Adipocyte (in vitro differentiated cells): ENCODE measurements around the gene ADORA1.

Experiments used
- DNase-seq: peaks from one replicate; pipeline ENCODE4 v3.0.0-alpha.2; 2015; ENCODE audit warnings: low read depth
- H3K27me3 ChIP-seq: replicated peaks from 2 replicates; pipeline ENCODE4 v1.7.0; 2013; ENCODE audit warnings: mild to moderate bottlenecking, low read length, moderate library complexity; ENCODE audit not compliant: control insufficient read depth, insufficient read depth
- H3K36me3 ChIP-seq: 2 replicates; pipeline ENCODE4 v1.7.0; 2013; ENCODE audit warnings: low read length, mild to moderate bottlenecking, moderate library complexity; ENCODE audit not compliant: control insufficient read depth, insufficient read depth, severe bottlenecking
- H3K4me1 ChIP-seq: 2 replicates; pipeline ENCODE4 v1.7.0; 2013; ENCODE audit warnings: mild to moderate bottlenecking, low read length, moderate library complexity; ENCODE audit not compliant: control insufficient read depth, insufficient read depth
- H3K4me3 ChIP-seq: 2 replicates; pipeline ENCODE4 v1.7.0; 2013; ENCODE audit warnings: mild to moderate bottlenecking, low read length, moderate library complexity
- H3K9ac ChIP-seq: 2 replicates; pipeline ENCODE4 v1.7.0; 2013; ENCODE audit warnings: mild to moderate bottlenecking, low read length, moderate library complexity
- H3K9me3 ChIP-seq: 2 replicates; pipeline ENCODE4 v1.7.0; 2013; ENCODE audit warnings: mild to moderate bottlenecking, low read length, moderate library complexity; ENCODE audit not compliant: control insufficient read depth

The ADORA1 gene

GRCh38 chr1:203147376-203147775, 19.9 kb downstream of the ADORA1 start:
- H3K9ac ChIP-seq: no peak overlapping the region
- H3K36me3 ChIP-seq: no peaks in the 10 kb centered on the region
- no peaks in the 10 kb centered on the region for H3K27me3 ChIP-seq
- no peak overlapping the region for H3K4me3 ChIP-seq
- no peaks in the 10 kb centered on the region for H3K4me1 ChIP-seq
- DNase-seq: no peak
- no peaks in the 10 kb centered on the region for H3K9me3 ChIP-seq

- Histone ChIP-seq H3K36me3 (no peaks in the 10 kb centered on the region), H3K9ac (no peak overlapping the region), H3K9me3 (no peaks in the 10 kb centered on the region), H3K4me3 (no peak overlapping the region), H3K27me3 (no peaks in the 10 kb centered on the region), H3K4me1 (no peaks in the 10 kb centered on the region)
- DNase-seq: no peak
Observed at GRCh38 chr1:203148127-203148526, 20.6 kb downstream of the ADORA1 start.

DNA sequence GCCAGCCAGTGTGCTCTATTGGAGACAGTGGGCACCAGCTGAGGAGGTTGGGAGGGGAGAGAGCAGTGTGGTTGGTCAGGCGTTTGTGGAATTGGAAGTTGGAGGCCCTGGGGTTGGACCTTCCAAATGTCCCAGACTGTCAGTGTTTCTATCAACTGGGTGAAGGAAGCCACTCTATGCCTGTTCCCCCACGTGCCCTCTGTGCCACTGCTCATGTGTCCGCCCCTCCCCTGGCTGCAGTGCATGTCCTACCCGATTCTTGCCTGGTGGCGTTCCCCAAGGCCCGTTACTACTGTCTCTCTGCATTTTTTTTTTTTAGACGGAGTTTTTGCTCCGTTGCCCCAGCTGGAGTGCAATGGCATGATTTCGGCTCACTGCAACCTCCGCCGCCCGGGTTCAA, 21.1 kb downstream of the ADORA1 start:
- no peak overlapping the region for H3K9ac ChIP-seq
- no peaks in the 10 kb centered on the region for H3K27me3 ChIP-seq
- no peaks in the 10 kb centered on the region for H3K36me3 ChIP-seq
- H3K4me3 ChIP-seq: no peak overlapping the region
- H3K9me3 ChIP-seq: no peaks in the 10 kb centered on the region
- no peak for DNase-seq
- peaks cover 3% of the 10 kb centered on the region for H3K4me1 ChIP-seq

DNA sequence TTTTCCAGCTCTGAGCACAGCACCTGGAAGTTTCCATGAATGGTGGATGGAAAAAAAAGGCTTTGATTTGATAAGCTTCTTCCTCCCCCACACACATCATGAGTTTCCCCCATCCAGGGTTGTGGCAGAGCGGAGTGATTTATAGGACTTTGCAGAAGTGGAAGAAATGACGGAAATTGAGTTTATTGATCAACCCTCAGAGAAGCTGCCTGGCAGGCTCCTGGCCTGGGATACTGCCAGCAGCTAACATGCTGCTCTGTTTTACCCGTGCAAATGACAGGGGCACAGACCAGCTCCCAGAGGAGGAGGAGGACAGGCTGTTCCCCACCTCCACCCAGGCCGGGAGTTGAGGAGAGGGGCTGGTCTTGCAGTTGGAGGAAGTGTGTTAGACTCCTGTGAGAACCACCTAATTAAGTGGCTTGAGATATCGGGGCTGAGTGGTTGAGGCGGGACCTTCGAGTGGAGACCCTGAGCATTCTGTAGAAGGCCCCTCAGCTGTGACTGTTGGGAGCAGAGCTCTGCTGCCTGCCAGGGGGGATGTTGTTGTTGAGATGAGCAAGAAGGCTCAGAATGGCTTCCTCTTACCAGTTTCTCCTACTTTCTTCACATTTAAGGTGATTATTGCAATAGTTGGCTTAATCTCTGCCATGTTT, 21.8 kb downstream of the ADORA1 start:
- H3K4me1 ChIP-seq: peaks cover 10% of the 10 kb centered on the region
- H3K36me3 ChIP-seq: no peaks in the 10 kb centered on the region
- no peak for DNase-seq
- no peak overlapping the region for H3K9ac ChIP-seq
- no peaks in the 10 kb centered on the region for H3K27me3 ChIP-seq
- H3K9me3 ChIP-seq: no peaks in the 10 kb centered on the region
- H3K4me3 ChIP-seq: no peak overlapping the region

GRCh38 chr1:203150511-203151297, 23.2 kb downstream of the ADORA1 start:
- H3K9ac ChIP-seq: no peak overlapping the region
- no peaks in the 10 kb centered on the region for H3K36me3 ChIP-seq
- no peaks in the 10 kb centered on the region for H3K9me3 ChIP-seq
- peaks cover 15% of the 10 kb centered on the region for H3K4me1 ChIP-seq
- no peaks in the 10 kb centered on the region for H3K27me3 ChIP-seq
- H3K4me3 ChIP-seq: no peak overlapping the region
- DNase-seq: no peak

DNA sequence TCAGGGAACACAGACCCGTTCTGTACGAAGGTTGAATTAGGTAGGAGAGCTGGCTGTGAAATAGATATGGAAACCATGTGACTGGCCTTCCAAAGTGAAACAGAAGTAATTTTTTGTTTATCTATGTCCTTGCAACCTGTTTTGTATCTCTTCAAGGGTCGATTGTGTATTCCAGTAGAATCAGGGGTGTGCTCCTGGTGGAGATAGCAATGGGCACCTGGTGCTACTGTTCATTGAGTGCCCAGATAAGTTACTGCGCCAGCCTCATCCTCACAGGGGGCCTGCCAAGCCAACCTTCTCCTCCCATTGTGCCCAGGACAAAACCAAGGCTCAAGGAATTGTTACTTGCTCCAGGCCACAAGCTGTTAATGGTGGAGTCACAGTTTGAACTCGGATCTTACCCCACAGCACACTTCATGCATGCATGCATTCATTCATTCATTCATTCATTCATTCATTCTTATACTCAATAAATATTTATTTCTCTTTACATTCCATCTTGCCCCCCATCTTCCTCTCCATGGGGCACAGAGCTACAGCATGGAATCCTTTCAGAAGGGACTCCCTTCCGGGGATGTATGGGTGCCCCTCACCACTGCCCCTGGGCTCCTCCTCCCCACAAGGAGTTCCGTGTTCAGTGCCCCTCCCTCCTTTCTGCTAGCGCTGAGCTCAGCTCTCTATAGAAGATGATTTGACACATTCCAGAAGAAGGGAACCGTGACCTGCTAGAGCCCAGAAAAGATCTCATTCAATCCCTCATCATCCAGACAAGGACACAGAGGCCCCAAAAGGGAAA, 24.0 kb downstream of the ADORA1 start:
- Histone ChIP-seq H3K36me3 (no peaks in the 10 kb centered on the region), H3K4me3 (no peak overlapping the region), H3K27me3 (no peaks in the 10 kb centered on the region), H3K9me3 (no peaks in the 10 kb centered on the region), H3K4me1 (peaks cover 15% of the 10 kb centered on the region), H3K9ac (no peak overlapping the region)
- peak; percentile 43 for DNase-seq

DNA sequence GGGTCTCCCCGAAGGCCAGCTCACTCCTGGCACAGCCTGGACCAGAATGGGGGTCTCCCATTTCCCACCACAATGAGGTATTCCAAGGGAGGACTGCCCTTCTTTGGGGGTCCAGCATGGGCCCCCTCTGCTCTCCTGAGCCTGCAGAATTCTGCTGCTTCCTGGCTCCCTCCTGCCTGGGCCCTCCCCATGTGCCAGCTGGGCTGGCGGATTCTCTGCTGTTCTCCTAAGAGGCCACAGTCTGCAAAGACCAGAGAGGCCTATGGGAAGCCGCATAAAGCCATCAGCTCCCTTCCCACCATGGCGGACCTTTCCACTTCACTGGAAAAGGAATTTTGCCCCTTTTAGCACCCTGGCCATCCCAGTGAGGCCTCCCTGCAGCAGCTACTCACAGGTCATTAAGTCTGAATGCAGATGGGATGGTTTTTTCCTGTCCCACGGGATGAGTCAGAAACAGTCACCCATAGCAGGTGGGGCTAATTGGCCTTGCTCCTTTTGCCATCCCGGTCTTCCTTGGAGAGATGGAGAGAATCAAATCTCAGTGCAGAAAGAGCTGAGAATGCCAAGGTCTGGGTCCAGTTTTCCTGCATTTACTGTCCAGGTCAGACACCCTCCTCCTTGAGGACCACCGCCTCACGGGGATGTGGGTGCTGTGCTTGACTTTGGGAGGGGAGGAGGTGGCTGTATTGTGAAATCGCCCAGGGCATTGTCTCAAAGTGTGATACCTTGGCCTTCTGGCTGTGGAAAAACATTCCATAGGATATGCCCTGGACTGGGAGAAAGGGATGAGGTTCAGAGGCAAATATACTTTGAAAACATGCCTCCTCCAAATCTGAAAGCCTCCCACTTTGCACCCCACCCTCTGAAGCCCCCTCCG, 24.9 kb downstream of the ADORA1 start:
- Histone ChIP-seq H3K27me3 (no peaks in the 10 kb centered on the region), H3K9me3 (no peaks in the 10 kb centered on the region), H3K4me1 (peaks cover 15% of the 10 kb centered on the region), H3K9ac (no peak overlapping the region), H3K36me3 (no peaks in the 10 kb centered on the region), H3K4me3 (no peak overlapping the region)
- peak; percentile 29 for DNase-seq

GRCh38 chr1:203153051-203153988, 25.8 kb downstream of the ADORA1 start:
- peaks cover 15% of the 10 kb centered on the region for H3K4me1 ChIP-seq
- H3K9me3 ChIP-seq: peaks cover 5% of the 10 kb centered on the region
- no peaks in the 10 kb centered on the region for H3K27me3 ChIP-seq
- no peak for DNase-seq
- H3K36me3 ChIP-seq: no peaks in the 10 kb centered on the region
- no peak overlapping the region for H3K9ac ChIP-seq
- H3K4me3 ChIP-seq: no peak overlapping the region

- DNase-seq: peak; percentile 66
- Histone ChIP-seq H3K9me3 (peaks cover 14% of the 10 kb centered on the region), H3K9ac (no peak overlapping the region), H3K4me1 (peaks cover 15% of the 10 kb centered on the region), H3K36me3 (no peaks in the 10 kb centered on the region), H3K27me3 (no peaks in the 10 kb centered on the region), H3K4me3 (no peak overlapping the region)
Observed at GRCh38 chr1:203153989-203154821, 26.7 kb downstream of the ADORA1 start.
